ENCODE measurements around the gene GMEB1. TPM values are rescaled to one million over a fixed set of nuclear protein-coding genes. Genes with fewer than 3 reads are reported as not detected.
"Not testable (repeated sequence)": the region's sequence is repeated elsewhere in the genome, so short reads cannot be mapped to it uniquely, and the experiment has no call there.

The GMEB1 gene
- total and polyA plus RNA-seq, 8 donors: 2.2 to 7.7 (median 4.1) TPM

DNA sequence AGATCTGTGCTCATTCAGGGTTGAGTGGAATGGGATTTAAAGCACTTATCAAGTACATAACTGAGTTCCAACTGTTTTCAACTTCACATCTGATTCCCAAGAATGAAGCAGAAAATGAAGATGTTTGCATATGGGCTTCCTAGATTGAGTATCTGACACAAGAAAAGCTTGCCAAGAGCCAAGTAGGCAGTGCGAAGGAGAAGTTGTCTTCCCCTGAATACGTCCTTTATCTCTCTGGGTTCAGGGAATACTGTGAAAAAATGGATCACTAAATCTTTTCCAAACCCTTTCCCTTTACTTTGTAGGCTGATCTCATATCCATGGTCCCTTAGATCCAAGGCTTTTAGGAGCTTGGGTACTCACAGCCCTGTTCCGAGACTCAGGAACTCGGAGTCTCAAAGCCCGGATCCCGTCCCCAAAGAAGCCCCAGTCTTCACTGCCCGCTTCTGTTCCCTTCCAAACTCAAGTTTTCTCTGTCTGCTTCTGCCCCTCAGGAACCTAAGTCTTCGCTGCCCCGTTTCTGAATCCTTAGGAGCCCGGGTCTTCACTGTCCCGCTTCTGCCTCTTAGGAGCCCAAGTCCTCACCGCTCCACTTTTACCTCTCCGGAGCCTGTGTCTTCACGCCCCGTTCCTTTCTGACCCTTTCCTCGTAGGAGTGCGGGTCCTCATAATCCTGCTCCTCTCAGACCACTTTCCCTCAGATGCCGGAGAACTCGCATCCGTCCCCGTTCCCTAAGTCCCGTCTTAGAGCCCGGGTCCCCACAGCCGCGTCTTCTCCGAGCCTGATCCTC is 26.3 kb upstream of the GMEB1 start:
- no peaks in the 10 kb centered on the region for H3K27me3 ChIP-seq
- FAIRE-seq: no peak
- no peaks in the 10 kb centered on the region for H3K36me3 ChIP-seq
- peak; percentile 20 to 53 (median 29) for ATAC-seq
- TF ChIP-seq, protein P1, sequence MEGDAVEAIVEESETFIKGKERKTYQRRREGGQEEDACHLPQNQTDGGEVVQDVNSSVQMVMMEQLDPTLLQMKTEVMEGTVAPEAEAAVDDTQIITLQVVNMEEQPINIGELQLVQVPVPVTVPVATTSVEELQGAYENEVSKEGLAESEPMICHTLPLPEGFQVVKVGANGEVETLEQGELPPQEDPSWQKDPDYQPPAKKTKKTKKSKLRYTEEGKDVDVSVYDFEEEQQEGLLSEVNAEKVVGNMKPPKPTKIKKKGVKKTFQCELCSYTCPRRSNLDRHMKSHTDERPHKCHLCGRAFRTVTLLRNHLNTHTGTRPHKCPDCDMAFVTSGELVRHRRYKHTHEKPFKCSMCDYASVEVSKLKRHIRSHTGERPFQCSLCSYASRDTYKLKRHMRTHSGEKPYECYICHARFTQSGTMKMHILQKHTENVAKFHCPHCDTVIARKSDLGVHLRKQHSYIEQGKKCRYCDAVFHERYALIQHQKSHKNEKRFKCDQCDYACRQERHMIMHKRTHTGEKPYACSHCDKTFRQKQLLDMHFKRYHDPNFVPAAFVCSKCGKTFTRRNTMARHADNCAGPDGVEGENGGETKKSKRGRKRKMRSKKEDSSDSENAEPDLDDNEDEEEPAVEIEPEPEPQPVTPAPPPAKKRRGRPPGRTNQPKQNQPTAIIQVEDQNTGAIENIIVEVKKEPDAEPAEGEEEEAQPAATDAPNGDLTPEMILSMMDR (IDR thresholded peaks at IDR 0.05): no peak
- DNase-seq: no peak
- H3K9me3 ChIP-seq: no peaks in the 10 kb centered on the region
- H3K4me1 ChIP-seq: peaks cover 3 to 27% (median 5%) of the 10 kb centered on the region in 3 donors
- WGBS, 2 donors: 0 to 1% methylated on average over 26 of the region's 26 CpGs
- peak overlapping the region; percentile 86 to 92 (median 88) for H3K27ac ChIP-seq
- intact Hi-C loops (cut with DNase I): no loop called here
- peak overlapping the region; percentile 51 to 67 (median 54) for H3K4me3 ChIP-seq

DNA sequence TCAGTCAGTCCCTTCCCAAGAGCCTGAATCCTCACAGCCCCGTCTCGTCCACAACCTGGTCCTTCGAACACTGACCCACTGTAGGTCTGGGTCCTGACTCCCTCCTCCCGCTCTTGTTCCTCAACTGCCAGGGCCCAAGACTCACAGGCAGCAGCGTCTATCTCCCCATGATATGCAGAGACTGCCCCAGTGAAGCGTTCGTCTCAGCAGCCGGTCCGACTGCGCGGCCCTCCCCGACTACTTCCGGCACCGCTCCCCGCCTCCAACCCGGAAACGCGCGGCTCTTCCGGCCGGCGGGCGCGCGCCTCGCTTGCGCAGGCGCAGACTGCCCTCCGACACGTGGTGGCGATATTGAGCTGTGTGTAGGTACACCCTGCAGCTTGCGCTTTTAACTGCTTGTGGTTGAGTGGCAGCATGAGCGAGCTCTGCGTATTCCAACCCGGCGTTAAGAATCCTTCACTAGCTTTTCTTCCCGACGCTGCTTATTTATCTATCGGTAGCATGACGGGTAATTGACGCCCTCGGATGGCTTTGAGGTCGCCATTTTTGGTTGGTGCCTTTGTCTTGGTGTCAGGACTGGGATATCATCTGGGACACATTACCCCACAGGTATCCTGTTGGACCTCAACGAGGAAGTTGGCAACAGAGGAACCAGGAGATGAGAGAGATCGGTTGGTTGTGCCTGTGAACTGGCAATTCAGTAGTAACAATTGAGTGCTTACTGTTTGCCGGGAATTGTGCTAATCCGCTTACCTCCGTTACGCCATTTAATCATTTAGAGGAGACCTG is 25.5 kb upstream of the GMEB1 start, which contains the start of gene TAF12:
Gene TAF12 (minus strand): TSS at position 221 of the 789 bp plus-strand sequence. CDS start 20,986 bp downstream, outside the sequence.
- TF ChIP-seq, protein P1 (IDR thresholded peaks at IDR 0.05): peak in 1 of 4 donors; percentile 18
- DNase-seq (peak; percentile 91 to 97 (median 94)), ATAC-seq (peak; percentile 92 to 97 (median 94)), FAIRE-seq (no peak)
- WGBS, 2 donors: 0 to 1% methylated on average over 49 of the region's 49 CpGs
- Histone ChIP-seq H3K27ac (peak within 1 kb of the TSS; percentile 86 to 92 (median 88)), H3K4me1 (peaks cover 3 to 33% (median 5%) of the 10 kb centered on the region in 3 donors), H3K9me3 (no peaks in the 10 kb centered on the region), H3K27me3 (no peaks in the 10 kb centered on the region), H3K36me3 (no peaks in the 10 kb centered on the region), H3K4me3 (peak within 1 kb of the TSS; percentile 51 to 67 (median 54))
- intact Hi-C loops (cut with DNase I): no loop called here

DNA sequence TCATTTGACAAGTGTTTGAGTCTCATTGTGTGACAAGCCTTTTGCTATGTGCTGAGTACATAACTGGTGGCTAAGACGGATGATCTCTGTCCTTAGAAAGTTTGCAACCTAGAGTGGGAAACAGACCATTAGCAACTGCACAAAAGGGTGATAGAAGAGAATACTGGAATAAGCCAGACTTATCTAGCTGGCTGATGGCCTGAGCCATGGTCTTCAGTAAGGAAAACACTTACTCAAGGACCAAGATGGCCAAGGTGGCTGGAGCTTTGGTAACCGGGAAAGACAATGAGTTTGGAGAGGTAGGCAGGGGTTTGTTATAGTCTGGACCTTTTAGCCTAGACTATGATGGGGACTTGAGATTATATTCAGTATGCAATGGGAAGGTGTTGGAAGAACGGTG is 24.1 kb upstream of the GMEB1 start:
- H3K4me1 ChIP-seq: peaks cover 3 to 36% (median 5%) of the 10 kb centered on the region in 3 donors
- no peak for FAIRE-seq
- DNase-seq: peak in 1 of 6 donors; percentile 3
- 84 to 89% methylated on average over 3 of the region's 3 CpGs for WGBS, 2 donors
- TF ChIP-seq, protein P1 (IDR thresholded peaks at IDR 0.05): no peak
- H3K4me3 ChIP-seq: peak overlapping the region in 2 of 4 donors; percentile 54 to 67
- no peak for ATAC-seq
- H3K27me3 ChIP-seq: no peaks in the 10 kb centered on the region
- H3K27ac ChIP-seq: peak overlapping the region in 3 of 4 donors; percentile 86 to 92 (median 87)
- H3K36me3 ChIP-seq: no peaks in the 10 kb centered on the region
- H3K9me3 ChIP-seq: no peaks in the 10 kb centered on the region
- intact Hi-C loops (cut with DNase I): no loop called here

DNA sequence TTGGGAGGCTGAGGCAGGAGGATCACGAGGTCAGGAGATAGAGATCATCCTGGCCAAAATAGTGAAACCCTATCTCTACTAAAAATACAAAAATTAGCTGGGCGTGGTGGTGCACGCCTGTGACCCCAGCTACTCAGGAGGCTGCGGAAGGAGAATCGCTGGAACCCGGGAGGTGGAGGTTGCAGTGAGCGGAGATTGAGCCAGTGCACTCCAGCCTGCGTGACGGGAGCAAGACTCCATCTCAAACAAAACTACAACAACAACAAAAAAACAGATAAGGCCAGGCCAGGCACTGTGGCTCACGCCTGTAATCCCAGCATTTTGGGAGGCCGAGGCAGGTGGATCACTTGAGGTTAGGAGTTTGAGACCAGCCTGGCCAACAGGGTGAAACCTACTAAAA is 23.2 kb upstream of the GMEB1 start:
- intact Hi-C loops (cut with DNase I); FAIRE-seq; ATAC-seq; H3K36me3 ChIP-seq; H3K4me3 ChIP-seq; H3K27me3 ChIP-seq; H3K9me3 ChIP-seq; H3K27ac ChIP-seq: not testable (repeated sequence)
- peak in 1 of 6 donors; percentile 35 for DNase-seq
- peaks cover 3 to 36% (median 5%) of the 10 kb centered on the region in 3 donors for H3K4me1 ChIP-seq
- 95 to 98% methylated on average over 11 of the region's 11 CpGs for WGBS, 2 donors

DNA sequence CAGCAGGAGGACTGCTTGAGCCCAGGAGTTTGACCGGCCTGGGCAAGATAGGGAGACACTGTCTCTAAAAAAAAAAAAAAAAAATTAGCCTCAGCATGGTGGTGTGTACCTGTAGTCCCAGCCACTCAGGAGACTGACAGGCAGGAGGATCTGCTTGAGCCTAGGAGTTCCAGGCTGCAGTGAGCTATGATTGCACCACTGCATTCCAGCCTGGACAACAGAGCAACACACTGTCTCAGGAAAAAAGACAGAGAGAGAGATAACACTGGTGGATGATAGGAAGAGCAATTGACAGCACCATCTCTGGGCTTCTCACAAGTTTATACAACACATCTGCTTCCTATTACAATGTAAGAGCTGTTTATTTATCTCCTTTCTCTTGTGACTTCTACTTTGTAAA is 22.5 kb upstream of the GMEB1 start:
- H3K4me1 ChIP-seq: peaks cover 3 to 31% (median 5%) of the 10 kb centered on the region in 3 donors
- TF ChIP-seq, protein P1 (IDR thresholded peaks at IDR 0.05): no peak
- FAIRE-seq: no peak
- no peaks in the 10 kb centered on the region for H3K27me3 ChIP-seq
- DNase-seq: no peak
- no peak overlapping the region for H3K4me3 ChIP-seq
- WGBS, 2 donors: 76 to 85% methylated on average over 1 of the region's 1 CpG
- H3K9me3 ChIP-seq: no peaks in the 10 kb centered on the region
- no peak for ATAC-seq
- intact Hi-C loops (cut with DNase I): no loop called here
- H3K27ac ChIP-seq: no peak overlapping the region
- H3K36me3 ChIP-seq: no peaks in the 10 kb centered on the region

All from pancreas (tissue), 10 donors.